ENCODE data around the gene KLRC1. TPM values are rescaled to one million over a fixed set of nuclear protein-coding genes. Genes with fewer than 3 reads are reported as not detected.
"Not testable (repeated sequence)": the region's sequence is repeated elsewhere in the genome, so short reads cannot be mapped to it uniquely, and the experiment has no call there.

KLRC1 gene
- total RNA-seq: 1.8 TPM
- long read RNA-seq: 0 reads

GRCh38 chr12:10453156-10453555 lies at the start of gene KLRC1:
TSS of gene KLRC1 (minus strand) at chr12:10453377. CDS start at chr12:10451156, 2,221 bp downstream.
- no peaks in the 10 kb centered on the region for H3K27me3 ChIP-seq (ENCODE audit: low read depth)
- ATAC-seq (no peak), DNase-seq (no peak)
- H3K9me3 ChIP-seq: peaks cover 26% of the 10 kb centered on the region
- intact Hi-C loops (cut with DNase I): no loop called here
- no peaks in the 10 kb centered on the region for H3K36me3 ChIP-seq
- no peak within 1 kb of the TSS for H3K27ac ChIP-seq
- TF ChIP-seq CTCF (IDR thresholded peaks at IDR 0.05): no peak
- no peak within 1 kb of the TSS for H3K4me3 ChIP-seq
- no peaks in the 10 kb centered on the region for H3K4me1 ChIP-seq

- ATAC-seq: no peak
- no peak overlapping the region for H3K27ac ChIP-seq
- H3K9me3 ChIP-seq: no peaks in the 10 kb centered on the region
- TF ChIP-seq CTCF (IDR thresholded peaks at IDR 0.05): peak; percentile 8
- intact Hi-C loops (cut with DNase I): no loop called here
- no peak for DNase-seq
- H3K27me3 ChIP-seq (ENCODE audit: low read depth): no peaks in the 10 kb centered on the region
- H3K36me3 ChIP-seq: no peaks in the 10 kb centered on the region
- no peak overlapping the region for H3K4me3 ChIP-seq
- no peaks in the 10 kb centered on the region for H3K4me1 ChIP-seq
Measured at GRCh38 chr12:10501030-10501429, 47.9 kb upstream of the KLRC1 start.

GRCh38 chr12:10498042-10498441 lies 44.9 kb upstream of the KLRC1 start:
- no peaks in the 10 kb centered on the region for H3K9me3 ChIP-seq
- TF ChIP-seq CTCF (IDR thresholded peaks at IDR 0.05): no peak
- ATAC-seq: no peak
- no peak for DNase-seq
- intact Hi-C loops (cut with DNase I): no loop called here
- no peak overlapping the region for H3K27ac ChIP-seq
- no peaks in the 10 kb centered on the region for H3K36me3 ChIP-seq
- no peaks in the 10 kb centered on the region for H3K4me1 ChIP-seq
- no peaks in the 10 kb centered on the region for H3K27me3 ChIP-seq (ENCODE audit: low read depth)
- H3K4me3 ChIP-seq: no peak overlapping the region

GRCh38 chr12:10497602-10498001 lies 44.4 kb upstream of the KLRC1 start:
- Histone ChIP-seq H3K27ac (no peak overlapping the region), H3K4me1 (no peaks in the 10 kb centered on the region), H3K36me3 (no peaks in the 10 kb centered on the region), H3K4me3 (no peak overlapping the region), H3K9me3 (no peaks in the 10 kb centered on the region), H3K27me3 (ENCODE audit: low read depth) (no peaks in the 10 kb centered on the region)
- ATAC-seq (peak in 1 of 2 donors; percentile 54), DNase-seq (no peak)
- TF ChIP-seq CTCF (IDR thresholded peaks at IDR 0.05): no peak
- intact Hi-C loops (cut with DNase I): no loop called here

- intact Hi-C loops (cut with DNase I): no loop called here
- no peaks in the 10 kb centered on the region for H3K9me3 ChIP-seq
- no peaks in the 10 kb centered on the region for H3K4me1 ChIP-seq
- H3K27ac ChIP-seq: no peak overlapping the region
- no peaks in the 10 kb centered on the region for H3K27me3 ChIP-seq (ENCODE audit: low read depth)
- TF ChIP-seq CTCF (IDR thresholded peaks at IDR 0.05): no peak
- DNase-seq (no peak), ATAC-seq (no peak)
- H3K36me3 ChIP-seq: no peaks in the 10 kb centered on the region
- H3K4me3 ChIP-seq: no peak overlapping the region
Measured at GRCh38 chr12:10491766-10492165, 38.6 kb upstream of the KLRC1 start.

- H3K9me3 ChIP-seq; ATAC-seq; H3K36me3 ChIP-seq; H3K27me3 ChIP-seq (ENCODE audit: low read depth); intact Hi-C loops (cut with DNase I); DNase-seq; H3K27ac ChIP-seq; H3K4me1 ChIP-seq; H3K4me3 ChIP-seq: not testable (repeated sequence)
Measured at GRCh38 chr12:10487328-10487727, 34.2 kb upstream of the KLRC1 start.

GRCh38 chr12:10481901-10482300 lies 28.7 kb upstream of the KLRC1 start:
- ATAC-seq; intact Hi-C loops (cut with DNase I): not testable (repeated sequence)

GRCh38 chr12:10472808-10473207 lies 19.6 kb upstream of the KLRC1 start:
- H3K27me3 ChIP-seq (ENCODE audit: low read depth); H3K4me1 ChIP-seq; H3K36me3 ChIP-seq; H3K9me3 ChIP-seq; intact Hi-C loops (cut with DNase I); H3K4me3 ChIP-seq; DNase-seq; H3K27ac ChIP-seq; ATAC-seq: not testable (repeated sequence)

More at GRCh38 chr12:10481901-10482300, 28.7 kb upstream of the KLRC1 start:
- H3K27ac ChIP-seq; H3K4me3 ChIP-seq; H3K27me3 ChIP-seq (ENCODE audit: low read depth); DNase-seq; H3K4me1 ChIP-seq; H3K9me3 ChIP-seq; H3K36me3 ChIP-seq: not testable (repeated sequence)
